ENCODE data around the gene GPC1.
A peak's percentile ranks its signal among the peaks of the same experiment; 100 is the strongest.

Gene GPC1

DNA sequence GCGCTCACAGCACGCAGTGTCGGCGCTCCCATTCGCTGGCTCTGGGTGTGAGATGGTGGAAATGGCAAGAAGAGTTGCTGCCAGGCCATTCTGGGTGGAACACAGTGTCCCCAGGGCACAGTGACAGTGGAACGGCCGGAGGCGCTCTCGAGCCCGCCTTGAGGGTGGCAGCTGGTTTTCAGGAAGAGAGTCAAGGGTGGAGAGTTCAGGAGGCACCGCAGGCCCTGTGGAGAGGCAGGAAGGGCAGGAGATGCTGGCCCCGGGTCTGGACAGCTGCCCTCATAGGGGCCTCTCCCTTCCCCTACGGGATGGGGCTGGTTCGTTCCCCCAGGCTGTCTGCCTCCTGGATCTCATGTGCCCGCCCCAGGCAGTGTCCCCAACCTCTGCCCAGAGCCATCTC, 12.5 kb downstream of the GPC1 start:
- H3K4me3 Mint-ChIP-seq = no peak overlapping the region
- H3K36me3 Mint-ChIP-seq (ENCODE audit: low read depth) = no peaks in the 10 kb centered on the region
- no peaks in the 10 kb centered on the region for H3K4me1 Mint-ChIP-seq (ENCODE audit: low read depth)
- H3K27me3 Mint-ChIP-seq (ENCODE audit: low read depth) = peaks cover 26% of the 10 kb centered on the region
- no peaks in the 10 kb centered on the region for H3K9me3 Mint-ChIP-seq
- no peak overlapping the region for H3K27ac Mint-ChIP-seq

DNA sequence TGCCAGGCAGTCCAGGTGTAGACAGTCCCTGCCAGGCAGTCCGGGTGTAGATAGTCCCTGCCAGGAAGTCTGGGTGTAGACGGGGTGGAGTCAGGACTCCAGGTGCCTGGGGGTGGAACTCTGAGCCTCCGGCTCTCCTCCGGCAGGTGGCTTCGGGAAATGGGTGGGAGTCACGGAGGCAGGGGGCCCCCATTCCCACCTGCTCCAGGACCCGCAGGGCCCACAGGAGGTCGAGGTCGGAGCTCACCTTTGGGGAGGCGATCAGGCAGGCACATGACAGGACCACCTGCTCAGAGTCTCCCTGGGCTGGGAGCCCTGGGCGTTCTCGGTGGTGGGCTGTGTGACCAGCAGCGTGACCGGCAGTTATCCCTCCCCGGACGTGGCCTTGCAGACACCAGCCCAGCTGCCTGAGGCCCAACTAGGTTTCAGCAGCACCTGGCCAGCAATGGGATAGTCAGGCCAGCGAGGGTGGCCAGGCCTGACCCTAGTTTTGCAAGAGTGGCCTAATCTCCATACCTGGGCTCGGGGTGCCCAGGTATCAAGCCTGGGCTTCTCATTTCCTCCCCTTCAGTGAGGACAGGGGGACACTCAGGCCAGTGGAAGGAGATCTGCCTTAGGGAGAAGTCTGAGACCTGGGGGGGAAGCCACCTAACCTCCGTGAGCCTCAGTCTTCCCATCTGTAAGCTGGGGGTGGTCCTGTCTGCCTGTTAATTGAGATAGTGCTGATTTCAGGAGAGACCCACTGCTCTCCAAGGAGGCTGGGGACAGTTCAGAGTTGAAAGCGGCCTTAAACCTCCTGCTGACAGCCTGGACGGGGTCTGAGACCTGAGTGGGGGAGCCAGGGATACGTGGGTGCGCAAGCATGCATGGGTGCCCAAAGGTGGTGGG, 13.2 kb downstream of the GPC1 start:
- H3K36me3 Mint-ChIP-seq (ENCODE audit: low read depth) = no peaks in the 10 kb centered on the region
- H3K27ac Mint-ChIP-seq = no peak overlapping the region
- H3K4me1 Mint-ChIP-seq (ENCODE audit: low read depth) = no peaks in the 10 kb centered on the region
- H3K27me3 Mint-ChIP-seq (ENCODE audit: low read depth) = peaks cover 26% of the 10 kb centered on the region
- H3K9me3 Mint-ChIP-seq = no peaks in the 10 kb centered on the region
- no peak overlapping the region for H3K4me3 Mint-ChIP-seq

DNA sequence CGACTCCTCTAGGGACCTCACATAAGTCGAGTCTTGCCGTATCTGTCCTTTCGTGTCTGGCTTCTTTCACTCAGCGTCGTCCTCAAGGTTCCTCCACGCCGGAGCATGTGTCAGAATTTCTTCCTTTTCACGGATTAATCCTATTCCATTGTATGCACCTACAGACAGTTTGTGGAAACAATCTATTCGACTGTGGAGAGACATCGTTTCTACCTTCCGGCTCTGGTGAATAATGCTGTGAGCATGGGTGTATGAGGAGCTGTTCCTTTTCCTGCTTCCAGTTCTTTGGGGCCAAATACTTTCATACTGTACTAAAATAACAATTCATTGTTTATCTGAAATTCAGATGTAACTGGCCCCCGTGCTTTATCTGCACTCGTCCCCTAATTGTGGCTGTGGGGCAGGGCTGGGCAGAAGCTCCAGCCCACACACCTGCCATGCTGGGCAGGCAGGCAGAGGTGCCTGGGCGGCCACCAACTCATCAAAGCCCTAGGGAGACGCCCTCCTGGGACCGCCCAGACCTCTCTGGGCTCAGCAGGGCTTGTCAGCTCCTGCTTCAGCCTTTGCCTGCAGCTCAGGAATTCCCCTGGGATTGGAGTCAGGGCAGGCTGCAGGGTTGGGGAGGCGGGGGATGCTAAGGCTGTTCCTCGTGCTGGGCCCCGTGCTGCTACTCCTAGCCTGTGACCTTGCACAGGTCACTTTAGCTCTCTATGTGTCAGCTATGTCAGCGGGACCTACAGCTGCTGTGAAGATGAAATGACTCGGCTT, 14.5 kb downstream of the GPC1 start:
- no peaks in the 10 kb centered on the region for H3K4me1 Mint-ChIP-seq (ENCODE audit: low read depth)
- no peaks in the 10 kb centered on the region for H3K36me3 Mint-ChIP-seq (ENCODE audit: low read depth)
- H3K4me3 Mint-ChIP-seq = no peak overlapping the region
- no peak overlapping the region for H3K27ac Mint-ChIP-seq
- no peaks in the 10 kb centered on the region for H3K9me3 Mint-ChIP-seq
- peaks cover 38% of the 10 kb centered on the region for H3K27me3 Mint-ChIP-seq (ENCODE audit: low read depth)

DNA sequence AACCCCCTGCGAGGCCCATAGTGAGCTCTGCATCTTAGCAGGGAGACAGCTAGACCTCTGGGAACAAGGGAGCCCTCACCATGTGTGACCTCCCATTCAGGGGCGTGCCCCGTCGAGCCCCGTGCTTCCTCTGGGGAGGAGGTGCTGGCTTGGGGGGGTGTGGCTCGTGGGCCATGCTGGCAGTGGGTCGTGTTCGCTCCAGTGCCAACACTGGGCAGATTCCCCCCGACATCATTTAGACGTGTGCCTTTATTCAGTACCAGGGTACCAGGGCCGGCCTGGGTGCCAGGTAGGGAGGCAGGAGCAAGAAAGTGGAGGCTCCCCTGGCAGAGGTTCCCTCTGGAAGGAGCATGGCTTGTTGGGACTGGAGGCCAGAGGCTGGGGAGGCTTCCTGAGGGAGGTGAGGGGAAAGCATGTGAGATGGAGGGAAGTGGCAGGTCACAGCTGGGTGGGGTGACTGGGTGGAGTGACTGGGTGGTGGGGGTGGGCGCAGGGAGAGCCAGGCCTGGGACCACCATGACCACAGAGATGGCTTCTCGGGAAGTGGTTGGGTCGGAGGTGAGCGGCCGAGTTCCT, 15.2 kb downstream of the GPC1 start:
- Mint-ChIP-seq H3K4me1 (ENCODE audit: low read depth) (no peaks in the 10 kb centered on the region), H3K27ac (no peak overlapping the region), H3K36me3 (ENCODE audit: low read depth) (no peaks in the 10 kb centered on the region), H3K9me3 (no peaks in the 10 kb centered on the region), H3K27me3 (ENCODE audit: low read depth) (peaks cover 40% of the 10 kb centered on the region), H3K4me3 (no peak overlapping the region)

DNA sequence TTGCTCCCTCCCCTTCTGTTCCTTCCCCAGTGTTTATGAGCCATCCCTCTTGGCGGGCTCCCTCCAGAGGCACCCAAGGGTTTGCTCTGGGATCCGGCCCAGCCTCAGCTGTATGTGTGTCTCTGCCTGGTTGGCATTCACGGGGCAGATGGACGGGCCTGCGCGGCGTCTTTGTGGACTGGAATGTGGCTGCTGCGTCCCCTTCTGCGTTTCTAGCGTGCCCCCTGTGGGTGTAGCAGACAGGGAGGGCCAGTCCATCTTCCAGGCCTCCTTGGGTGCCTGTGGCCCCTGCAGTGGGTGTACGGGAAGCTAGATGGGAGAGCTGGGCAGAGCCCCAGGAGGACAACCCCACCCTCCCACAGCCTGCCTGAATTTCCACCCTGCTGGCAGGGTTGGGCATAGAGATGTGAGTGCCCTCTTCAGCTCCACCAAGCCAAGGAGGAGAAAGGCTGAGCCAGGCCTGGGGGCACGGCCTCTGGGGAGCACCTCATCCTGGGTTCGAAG, 15.7 kb downstream of the GPC1 start:
- no peaks in the 10 kb centered on the region for H3K4me1 Mint-ChIP-seq (ENCODE audit: low read depth)
- H3K4me3 Mint-ChIP-seq = no peak overlapping the region
- no peaks in the 10 kb centered on the region for H3K9me3 Mint-ChIP-seq
- peaks cover 40% of the 10 kb centered on the region for H3K27me3 Mint-ChIP-seq (ENCODE audit: low read depth)
- H3K36me3 Mint-ChIP-seq (ENCODE audit: low read depth) = no peaks in the 10 kb centered on the region
- no peak overlapping the region for H3K27ac Mint-ChIP-seq

DNA sequence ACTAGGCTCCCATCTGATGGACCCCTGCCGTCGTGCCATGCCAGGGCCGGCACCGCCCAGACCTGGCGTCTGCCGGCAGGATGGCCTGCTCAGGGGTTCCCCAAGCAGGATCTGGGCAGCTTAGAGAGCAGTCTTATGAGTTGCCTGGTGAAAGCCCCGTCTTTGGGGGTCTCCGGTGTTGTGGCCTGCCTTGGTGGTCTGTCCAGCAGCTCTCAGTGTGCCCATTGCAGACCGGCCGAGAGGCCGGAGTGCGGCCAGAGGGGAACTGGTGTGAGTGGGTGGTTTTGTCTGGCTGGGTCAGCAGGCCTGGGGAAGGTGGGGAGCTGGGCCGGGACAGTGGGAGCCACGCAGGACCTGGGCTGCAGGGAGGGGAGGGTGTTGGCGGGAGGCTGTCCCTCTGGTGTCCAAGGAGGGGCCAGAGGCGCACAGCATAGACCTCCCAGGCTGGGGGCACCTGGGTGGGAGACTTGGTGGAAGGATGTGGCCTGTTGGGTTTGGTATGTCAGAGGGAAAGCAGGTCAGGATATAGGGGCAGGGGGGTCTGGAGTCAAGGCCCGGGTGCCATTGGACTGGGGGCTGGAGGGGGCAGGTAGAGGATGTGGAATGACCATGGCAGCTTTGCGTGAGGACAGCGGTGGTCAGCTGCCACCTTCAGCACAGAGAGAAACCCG, 16.5 kb downstream of the GPC1 start:
- no peaks in the 10 kb centered on the region for H3K36me3 Mint-ChIP-seq (ENCODE audit: low read depth)
- no peaks in the 10 kb centered on the region for H3K4me1 Mint-ChIP-seq (ENCODE audit: low read depth)
- peak overlapping the region; percentile 7 for H3K4me3 Mint-ChIP-seq
- H3K9me3 Mint-ChIP-seq = no peaks in the 10 kb centered on the region
- H3K27me3 Mint-ChIP-seq (ENCODE audit: low read depth) = peaks cover 46% of the 10 kb centered on the region
- no peak overlapping the region for H3K27ac Mint-ChIP-seq

DNA sequence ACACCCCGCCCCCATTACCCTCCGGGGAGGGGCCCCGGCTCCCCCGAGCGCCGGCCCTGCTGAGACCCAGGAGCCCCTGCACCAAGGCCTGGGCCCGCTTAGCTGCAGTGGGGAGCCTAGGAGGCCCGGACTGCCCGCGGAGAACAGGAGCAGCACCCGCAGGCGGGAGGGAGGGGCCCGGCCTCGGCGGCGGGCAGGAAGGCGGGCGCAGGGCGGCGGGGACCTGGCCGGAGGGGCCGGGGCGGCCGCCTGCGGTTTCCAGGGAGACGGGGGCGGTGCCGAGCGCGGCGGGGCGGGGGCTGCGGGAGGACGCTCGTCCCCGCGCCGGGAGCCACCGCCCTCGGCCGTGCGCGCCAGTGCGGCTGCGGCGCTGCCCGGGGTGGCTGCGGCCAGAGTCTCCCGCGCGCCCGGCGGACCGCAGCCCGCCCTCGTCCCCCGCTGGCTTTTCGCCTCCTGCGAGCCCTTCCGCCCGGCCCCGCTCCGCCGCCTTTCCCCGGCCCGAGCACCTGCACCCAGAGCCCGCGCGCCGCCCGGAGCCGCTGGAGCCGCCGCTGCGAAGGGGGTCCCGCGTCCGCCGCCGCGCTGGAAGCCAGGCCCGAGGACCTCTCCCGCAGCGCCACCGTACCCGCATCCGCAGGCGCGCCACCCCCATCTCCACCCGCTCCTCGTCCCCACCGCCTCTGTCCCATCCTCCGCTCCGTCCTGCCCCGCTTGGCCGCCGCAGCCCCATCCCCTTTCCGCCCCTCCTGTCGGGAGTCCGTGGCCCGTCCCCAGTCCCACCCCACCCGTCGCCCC, 17.2 kb downstream of the GPC1 start:
- H3K36me3 Mint-ChIP-seq (ENCODE audit: low read depth) = no peaks in the 10 kb centered on the region
- peak overlapping the region; percentile 7 for H3K4me3 Mint-ChIP-seq
- H3K27me3 Mint-ChIP-seq (ENCODE audit: low read depth) = peaks cover 50% of the 10 kb centered on the region

DNA sequence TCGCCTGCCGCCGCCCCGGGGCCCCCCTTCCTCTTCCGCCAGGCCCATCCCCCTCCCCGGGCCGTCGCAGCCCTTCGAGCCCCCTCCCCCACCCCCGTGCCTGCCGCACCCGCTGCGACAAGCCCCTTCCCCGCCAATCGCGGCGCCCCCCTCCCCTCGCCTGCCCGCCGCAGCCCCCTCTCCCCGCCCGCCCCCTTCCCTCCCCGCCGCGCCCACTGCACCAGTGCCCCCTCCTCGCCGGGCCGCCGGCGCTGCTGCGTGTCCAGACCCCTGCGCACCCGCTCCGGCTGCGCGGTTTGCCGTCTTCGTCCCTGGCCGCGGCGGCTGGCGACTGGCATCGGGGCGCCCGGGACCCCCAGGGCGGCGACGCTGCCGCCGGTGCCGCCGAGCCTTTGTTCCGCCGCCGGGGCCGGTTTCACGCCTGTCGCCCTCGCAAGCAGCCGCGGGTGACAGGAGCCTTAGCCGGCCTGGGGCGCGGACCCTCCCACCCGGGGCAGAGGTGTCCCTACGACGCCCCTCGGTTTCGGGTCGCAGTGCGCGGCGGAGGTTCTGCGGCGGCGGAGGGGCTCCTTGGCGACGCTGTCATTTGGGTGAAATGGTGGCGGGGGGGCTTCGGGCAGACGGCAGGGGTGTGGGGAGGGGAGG, 18.1 kb downstream of the GPC1 start:
- Mint-ChIP-seq H3K4me3 (peak overlapping the region; percentile 31), H3K27me3 (ENCODE audit: low read depth) (peaks cover 50% of the 10 kb centered on the region), H3K9me3 (no peaks in the 10 kb centered on the region), H3K36me3 (ENCODE audit: low read depth) (no peaks in the 10 kb centered on the region), H3K27ac (no peak overlapping the region), H3K4me1 (ENCODE audit: low read depth) (no peaks in the 10 kb centered on the region)

More for the DNA sequence above, 17.2 kb downstream of the GPC1 start:
- H3K9me3 Mint-ChIP-seq = no peaks in the 10 kb centered on the region
- H3K27ac Mint-ChIP-seq = no peak overlapping the region
- H3K4me1 Mint-ChIP-seq (ENCODE audit: low read depth) = no peaks in the 10 kb centered on the region

DNA sequence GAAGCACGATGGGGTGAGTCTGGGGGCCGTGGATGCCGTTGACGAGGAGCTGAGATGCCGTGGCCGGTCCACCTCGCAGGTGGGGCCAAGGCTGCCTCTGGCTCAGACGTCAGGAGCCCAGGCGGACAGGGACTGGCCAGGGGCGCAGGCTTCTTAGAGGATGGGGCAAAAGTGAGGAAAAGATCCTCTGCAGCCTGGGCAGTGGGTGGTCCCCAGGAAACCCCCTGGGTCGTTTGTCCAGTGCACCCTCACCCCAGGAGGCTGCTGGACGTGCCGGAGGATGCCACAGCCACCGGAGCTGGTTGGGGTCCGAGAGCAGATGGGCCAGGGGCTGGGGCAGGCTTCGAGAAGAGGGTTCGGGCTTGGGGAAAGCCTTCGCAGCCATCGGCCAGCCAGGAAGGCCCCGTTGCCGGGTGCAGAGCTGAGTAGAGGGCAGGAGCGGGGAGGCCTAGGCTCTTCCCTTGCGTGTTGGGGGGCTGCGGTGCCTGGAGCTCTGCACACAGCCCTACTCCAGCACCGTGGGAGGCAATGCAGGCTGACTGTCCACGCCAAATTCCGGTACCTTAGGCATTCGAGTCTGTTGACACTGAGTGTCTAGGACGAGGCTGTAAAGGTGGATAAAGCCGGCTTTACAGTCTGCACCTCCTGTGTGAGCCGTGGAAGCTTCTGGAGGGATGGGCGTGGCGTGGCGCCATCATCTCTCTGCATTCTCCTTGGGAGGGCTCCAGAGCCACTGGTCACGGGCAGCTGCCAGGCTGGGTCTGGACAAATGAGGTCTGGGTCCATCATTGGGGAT, 18.8 kb downstream of the GPC1 start:
- peak overlapping the region; percentile 31 for H3K4me3 Mint-ChIP-seq
- no peaks in the 10 kb centered on the region for H3K4me1 Mint-ChIP-seq (ENCODE audit: low read depth)
- H3K27me3 Mint-ChIP-seq (ENCODE audit: low read depth) = peaks cover 50% of the 10 kb centered on the region
- no peak overlapping the region for H3K27ac Mint-ChIP-seq
- no peaks in the 10 kb centered on the region for H3K36me3 Mint-ChIP-seq (ENCODE audit: low read depth)
- no peaks in the 10 kb centered on the region for H3K9me3 Mint-ChIP-seq

DNA sequence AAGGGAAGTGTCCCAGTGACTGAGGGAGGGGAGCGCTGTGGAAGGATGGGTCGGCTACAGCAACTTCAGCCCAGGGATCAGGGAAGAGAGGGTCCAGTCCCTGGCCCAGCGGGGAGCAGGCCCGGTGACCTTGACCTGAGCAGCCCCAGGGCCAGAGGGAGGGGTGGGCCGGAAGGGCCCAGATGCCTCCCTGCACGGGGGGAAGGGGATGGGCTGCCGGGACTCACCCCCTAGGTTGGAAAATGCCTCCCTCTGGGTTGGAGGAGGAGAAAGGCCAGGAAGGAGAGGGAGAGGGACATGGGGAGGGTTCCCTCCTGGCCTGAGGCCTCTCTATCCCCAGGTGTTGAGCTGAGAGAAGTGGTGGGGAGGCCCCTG, 19.8 kb downstream of the GPC1 start:
- Mint-ChIP-seq H3K36me3 (ENCODE audit: low read depth) (no peaks in the 10 kb centered on the region), H3K4me1 (ENCODE audit: low read depth) (no peaks in the 10 kb centered on the region), H3K27me3 (ENCODE audit: low read depth) (peaks cover 45% of the 10 kb centered on the region), H3K4me3 (no peak overlapping the region), H3K27ac (no peak overlapping the region), H3K9me3 (no peaks in the 10 kb centered on the region)

DNA sequence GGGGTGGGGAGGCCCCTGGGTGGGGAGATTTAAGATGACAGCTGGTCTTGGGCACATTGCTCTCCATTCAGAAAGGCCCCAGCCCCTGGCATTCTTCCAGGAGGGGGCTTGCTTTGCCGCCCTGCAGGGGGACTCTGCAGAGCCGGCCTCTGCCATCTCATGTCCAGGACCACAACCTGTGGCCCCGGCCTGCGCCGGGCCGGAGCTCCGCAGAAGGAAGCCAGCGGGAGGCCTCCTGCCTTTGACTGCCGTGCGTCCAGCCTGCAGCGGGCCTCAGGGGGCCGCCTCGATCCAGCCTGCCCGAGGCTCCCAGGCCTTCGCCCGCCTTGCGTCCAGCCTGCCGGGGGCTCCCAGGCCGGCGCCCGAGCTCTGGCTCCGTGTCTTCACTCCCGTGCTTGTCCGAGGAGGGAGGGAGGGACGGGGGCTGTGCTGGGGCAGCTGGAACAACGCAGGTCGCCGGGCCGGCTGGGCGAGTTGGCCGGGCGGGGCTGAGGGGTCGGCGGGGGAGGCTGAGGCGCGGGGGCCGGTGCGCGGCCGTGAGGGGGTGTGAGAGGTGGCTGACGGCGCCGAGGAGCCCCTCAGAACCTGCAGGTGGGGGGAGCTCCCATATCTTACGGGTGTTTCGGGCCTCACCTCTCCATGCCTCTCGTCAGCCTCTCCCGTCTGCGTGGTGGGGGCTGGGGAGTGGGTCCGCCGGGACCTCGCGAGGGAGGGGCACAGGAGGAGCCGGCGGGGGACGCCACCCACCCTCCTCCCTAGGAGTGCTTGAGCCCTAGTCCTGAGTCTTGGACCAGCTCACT, 20.4 kb downstream of the GPC1 start:
- Mint-ChIP-seq H3K9me3 (no peaks in the 10 kb centered on the region), H3K27ac (no peak overlapping the region), H3K27me3 (ENCODE audit: low read depth) (peaks cover 39% of the 10 kb centered on the region), H3K36me3 (ENCODE audit: low read depth) (no peaks in the 10 kb centered on the region), H3K4me1 (ENCODE audit: low read depth) (no peaks in the 10 kb centered on the region), H3K4me3 (no peak overlapping the region)

DNA sequence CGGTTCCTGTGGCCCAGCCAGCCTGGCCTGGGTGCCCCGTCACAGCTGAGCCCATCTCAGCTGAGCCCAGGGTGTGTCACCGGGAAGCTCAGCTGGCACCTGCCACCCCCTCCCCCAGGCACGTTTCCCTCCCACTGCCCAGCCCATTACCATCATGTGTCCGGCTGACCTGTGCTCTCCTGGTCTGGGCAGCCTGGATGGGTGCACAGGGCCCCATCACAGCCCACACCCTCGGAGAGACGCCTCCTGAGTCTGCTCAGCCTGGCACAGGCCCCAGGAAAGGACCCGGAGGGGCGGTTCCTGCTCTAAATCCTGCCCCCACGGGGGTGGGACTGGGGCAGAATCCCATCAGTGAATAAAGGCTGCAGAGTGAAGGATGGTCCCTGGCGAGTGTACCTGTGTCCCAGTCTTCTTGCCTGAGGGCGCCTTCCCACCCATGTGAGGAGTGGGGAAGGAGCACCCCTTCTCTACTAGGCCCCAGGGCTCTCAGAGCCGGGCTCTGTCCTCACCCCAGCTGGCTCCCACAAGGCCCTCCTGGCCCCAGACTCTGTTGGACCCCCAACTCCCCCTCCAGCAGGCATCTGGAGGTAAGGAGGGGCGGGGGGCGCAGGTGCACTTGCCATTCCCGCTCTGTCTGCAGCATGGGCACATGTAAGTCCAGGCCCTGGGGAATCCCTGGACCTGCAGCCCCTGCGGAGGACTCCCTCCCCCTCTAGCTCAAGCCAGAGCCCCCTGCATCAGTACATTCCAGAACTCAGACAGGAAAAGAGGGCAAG, 21.2 kb downstream of the GPC1 start:
- H3K4me1 Mint-ChIP-seq (ENCODE audit: low read depth) = no peaks in the 10 kb centered on the region
- no peaks in the 10 kb centered on the region for H3K36me3 Mint-ChIP-seq (ENCODE audit: low read depth)
- H3K4me3 Mint-ChIP-seq = no peak overlapping the region
- no peak overlapping the region for H3K27ac Mint-ChIP-seq
- H3K27me3 Mint-ChIP-seq (ENCODE audit: low read depth) = peaks cover 31% of the 10 kb centered on the region
- no peaks in the 10 kb centered on the region for H3K9me3 Mint-ChIP-seq
